K562 (cell line): ENCODE data around the gene TMEM151A. TPM values are rescaled to one million over a fixed set of nuclear protein-coding genes. Genes with fewer than 3 reads are reported as not detected.
A peak's percentile ranks its signal among the peaks of the same experiment; 100 is the strongest.

Experiments used
- CHD2 ChIP-seq: IDR thresholded peaks from 2 replicates; pipeline ENCODE4 v1.6.1; 2011; ENCODE audit warnings: low read depth, low read length
- EGR1 ChIP-seq: fragments of 450-650 bp; conservative IDR thresholded peaks from 2 replicates; pipeline ENCODE4 v1.6.1; 2017; ENCODE audit warnings: mild to moderate bottlenecking
- HEY1 ChIP-seq: fragments of 250-450 bp; sonication (Bioruptor Pico); IDR thresholded peaks from 2 replicates; pipeline ENCODE4 v1.5.0; 2020; ENCODE audit warnings: mild to moderate bottlenecking, moderate library complexity, borderline replicate concordance
- NFE2 ChIP-seq: IDR thresholded peaks from 2 replicates; pipeline ENCODE4 v1.6.1; 2014; ENCODE audit warnings: antibody characterized with exemption, low read depth
- PBX2 ChIP-seq, 2 experiments: IDR thresholded peaks in 1 of 2; conservative IDR thresholded peaks in 1 of 2; 2 replicates each; pipeline ENCODE4 v1.6.1; 2016; ENCODE audit warnings: low read depth in 2 of 2, mild to moderate bottlenecking in 1 of 2, missing compliant biosample characterization in 1 of 2, missing genetic modification characterization in 1 of 2, moderate library complexity in 1 of 2
- PHB ChIP-seq: fragments of 250-450 bp; sonication (Bioruptor Pico); IDR thresholded peaks from 2 replicates; pipeline ENCODE4 v1.5.0; 2021
- SRSF1 ChIP-seq: fragments of 200-400 bp; formaldehyde crosslinking; IDR thresholded peaks from 2 replicates; pipeline ENCODE4 v1.6.1; 2017; ENCODE audit warnings: mild to moderate bottlenecking, low read depth, low read length, moderate library complexity
- TCF3 ChIP-seq: sonication (generic); formaldehyde crosslinking; IDR thresholded peaks from 2 replicates; pipeline ENCODE4 v1.4.0; 2020; ENCODE audit warnings: mild to moderate bottlenecking, missing genetic modification reagents
- ZNF24 ChIP-seq: fragments of 450-650 bp; IDR thresholded peaks from 2 replicates; pipeline ENCODE4 v1.6.1; 2016
- ZNF311 ChIP-seq: fragments of 250-450 bp; sonication (Bioruptor Pico); IDR thresholded peaks from 2 replicates; pipeline ENCODE4 v1.4.0; 2020; ENCODE audit warnings: mild to moderate bottlenecking, moderate library complexity
- ZNF318 ChIP-seq, 2 experiments: fragments of 450-650 bp; IDR thresholded peaks; 2 replicates each; pipeline ENCODE4 v1.6.1; 2016; ENCODE audit warnings: mild to moderate bottlenecking in 2 of 2, borderline replicate concordance in 1 of 2, low read depth in 1 of 2, moderate library complexity in 1 of 2
- polyA plus RNA-seq, 8 experiments: library from polyadenylated mRNA; depleted of rRNA in 4 of 8; stranded (reverse) in 5 of 8; unstranded in 3 of 8; fragments of >200 nt; fragmentation: Nextera tagmentation in 2 of 8; fragmentation: Illumina TruSeq in 1 of 8; extraction: Ambion mirVana in 2 of 8; extraction: Trizol in 1 of 8; gene quantifications; 2 replicates each; pipeline versions ENCODE4 v1.2.1 to v1.2.3, GENCODE V29; 2011 to 2014; ENCODE audit warnings: inconsistent platforms in 1 of 8, missing spikeins in 1 of 8
- total RNA-seq, 7 experiments: library from RNA; depleted of rRNA in 6 of 7; stranded (reverse); fragments of >200 nt in 6 of 7; fragmentation: Illumina TruSeq in 2 of 7; extraction: Trizol in 2 of 7; gene quantifications; 2 replicates each; pipeline versions ENCODE4 v1.2.1 to v1.2.3, GENCODE V29; 2011 to 2021; ENCODE audit warnings: low replicate concordance in 1 of 7
- TF ChIP-seq, protein P1 (sequence below): fragments of 250-450 bp; sonication (Bioruptor Pico); IDR thresholded peaks from 2 replicates; pipeline ENCODE4 v1.4.0; 2020; ENCODE audit warnings: borderline replicate concordance
- TF ChIP-seq, protein P2 (sequence below): fragments of 250-450 bp; sonication (Bioruptor Pico); IDR thresholded peaks from 2 replicates; pipeline ENCODE4 v1.5.0; 2021; ENCODE audit warnings: mild to moderate bottlenecking, borderline replicate concordance

Gene TMEM151A
- total and polyA plus RNA-seq, 9 of the 15 experiments (the other 6 are each of a cell fraction or from before 2014, with no cell fraction given): not detected

GRCh38 chr11:66309475-66309874 is 17.8 kb downstream of the TMEM151A start (continued):
- TF ChIP-seq NFE2 (peak; percentile 20; the same call in 1 of the 2 replicates), HEY1 (CRISPR knock-in tag) (no peak), SRSF1 (no peak), PBX2 (CRISPR knock-in tag; IDR thresholded peaks at IDR 0.05; ENCODE audit: low read depth) (no peak), PBX2 (tag; conservative IDR thresholded peaks at IDR 0.05; ENCODE audit: low read depth) (no peak), CHD2 (no peak), ZNF311 (CRISPR knock-in tag) (no peak), ZNF24 (no peak), EGR1 (no peak), TCF3 (CRISPR knock-in tag) (peak; percentile 47), PHB (CRISPR knock-in tag) (no peak), ZNF318 (IDR thresholded peaks at IDR 0.05; ENCODE audit: borderline replicate concordance in 1 of 2, low read depth in 1 of 2) (no peak)
- TF ChIP-seq, protein P1, sequence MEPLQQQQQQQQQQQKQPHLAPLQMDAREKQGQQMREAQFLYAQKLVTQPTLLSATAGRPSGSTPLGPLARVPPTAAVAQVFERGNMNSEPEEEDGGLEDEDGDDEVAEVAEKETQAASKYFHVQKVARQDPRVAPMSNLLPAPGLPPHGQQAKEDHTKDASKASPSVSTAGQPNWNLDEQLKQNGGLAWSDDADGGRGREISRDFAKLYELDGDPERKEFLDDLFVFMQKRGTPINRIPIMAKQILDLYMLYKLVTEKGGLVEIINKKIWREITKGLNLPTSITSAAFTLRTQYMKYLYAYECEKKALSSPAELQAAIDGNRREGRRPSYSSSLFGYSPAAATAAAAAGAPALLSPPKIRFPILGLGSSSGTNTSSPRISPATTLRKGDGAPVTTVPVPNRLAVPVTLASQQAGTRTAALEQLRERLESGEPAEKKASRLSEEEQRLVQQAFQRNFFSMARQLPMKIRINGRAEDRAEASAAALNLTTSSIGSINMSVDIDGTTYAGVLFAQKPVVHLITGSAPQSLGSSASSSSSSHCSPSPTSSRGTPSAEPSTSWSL (CRISPR knock-in tag): no peak
- TF ChIP-seq, protein P2, sequence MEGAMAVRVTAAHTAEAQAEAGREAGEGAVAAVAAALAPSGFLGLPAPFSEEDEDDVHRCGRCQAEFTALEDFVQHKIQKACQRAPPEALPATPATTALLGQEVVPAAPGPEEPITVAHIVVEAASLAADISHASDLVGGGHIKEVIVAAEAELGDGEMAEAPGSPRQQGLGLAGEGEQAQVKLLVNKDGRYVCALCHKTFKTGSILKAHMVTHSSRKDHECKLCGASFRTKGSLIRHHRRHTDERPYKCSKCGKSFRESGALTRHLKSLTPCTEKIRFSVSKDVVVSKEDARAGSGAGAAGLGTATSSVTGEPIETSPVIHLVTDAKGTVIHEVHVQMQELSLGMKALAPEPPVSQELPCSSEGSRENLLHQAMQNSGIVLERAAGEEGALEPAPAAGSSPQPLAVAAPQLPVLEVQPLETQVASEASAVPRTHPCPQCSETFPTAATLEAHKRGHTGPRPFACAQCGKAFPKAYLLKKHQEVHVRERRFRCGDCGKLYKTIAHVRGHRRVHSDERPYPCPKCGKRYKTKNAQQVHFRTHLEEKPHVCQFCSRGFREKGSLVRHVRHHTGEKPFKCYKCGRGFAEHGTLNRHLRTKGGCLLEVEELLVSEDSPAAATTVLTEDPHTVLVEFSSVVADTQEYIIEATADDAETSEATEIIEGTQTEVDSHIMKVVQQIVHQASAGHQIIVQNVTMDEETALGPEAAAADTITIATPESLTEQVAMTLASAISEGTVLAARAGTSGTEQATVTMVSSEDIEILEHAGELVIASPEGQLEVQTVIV (CRISPR knock-in tag): no peak
